D721Med (cell line): ENCODE data around the gene FBXO30.

Source experiments
- DNase-seq: peaks from one replicate; pipeline ENCODE4 v3.0.0; 2011; ENCODE audit warnings: low spot score; ENCODE audit not compliant: insufficient read length
- FAIRE-seq: peaks from 2 replicates; lab custom pipeline; 2011; peaks lifted over from hg19 to GRCh38; lab: Jason Lieb, UNC
- TF ChIP-seq, protein P1 (sequence below): IDR thresholded peaks from 2 replicates; pipeline ENCODE4 v1.5.1; 2012; ENCODE audit warnings: mild to moderate bottlenecking, control low read depth; ENCODE audit not compliant: insufficient read depth; ENCODE audit errors: missing control alignments

FBXO30 gene

DNA sequence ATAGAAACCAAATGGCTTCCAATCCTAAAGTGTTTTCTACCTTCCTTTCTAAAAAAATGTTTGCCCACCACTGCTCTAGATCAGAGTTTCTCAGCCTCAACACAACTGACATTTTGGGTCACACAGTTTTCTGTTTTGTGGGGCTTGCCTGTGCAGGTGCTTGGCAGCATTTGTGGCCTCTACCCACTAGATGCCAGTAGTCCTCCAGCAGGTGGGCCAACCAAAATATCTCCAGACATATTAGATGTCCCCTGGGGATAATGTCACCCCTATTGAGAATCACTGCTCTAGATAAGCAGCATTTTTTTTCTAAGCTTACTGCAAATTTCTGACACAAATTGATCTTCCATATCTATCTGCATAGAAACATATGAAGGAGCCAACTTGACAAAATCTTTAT lies 53.0 kb downstream of the FBXO30 start:
- no peak for FAIRE-seq
- no peak for DNase-seq
- TF ChIP-seq, protein P1, sequence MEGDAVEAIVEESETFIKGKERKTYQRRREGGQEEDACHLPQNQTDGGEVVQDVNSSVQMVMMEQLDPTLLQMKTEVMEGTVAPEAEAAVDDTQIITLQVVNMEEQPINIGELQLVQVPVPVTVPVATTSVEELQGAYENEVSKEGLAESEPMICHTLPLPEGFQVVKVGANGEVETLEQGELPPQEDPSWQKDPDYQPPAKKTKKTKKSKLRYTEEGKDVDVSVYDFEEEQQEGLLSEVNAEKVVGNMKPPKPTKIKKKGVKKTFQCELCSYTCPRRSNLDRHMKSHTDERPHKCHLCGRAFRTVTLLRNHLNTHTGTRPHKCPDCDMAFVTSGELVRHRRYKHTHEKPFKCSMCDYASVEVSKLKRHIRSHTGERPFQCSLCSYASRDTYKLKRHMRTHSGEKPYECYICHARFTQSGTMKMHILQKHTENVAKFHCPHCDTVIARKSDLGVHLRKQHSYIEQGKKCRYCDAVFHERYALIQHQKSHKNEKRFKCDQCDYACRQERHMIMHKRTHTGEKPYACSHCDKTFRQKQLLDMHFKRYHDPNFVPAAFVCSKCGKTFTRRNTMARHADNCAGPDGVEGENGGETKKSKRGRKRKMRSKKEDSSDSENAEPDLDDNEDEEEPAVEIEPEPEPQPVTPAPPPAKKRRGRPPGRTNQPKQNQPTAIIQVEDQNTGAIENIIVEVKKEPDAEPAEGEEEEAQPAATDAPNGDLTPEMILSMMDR: no peak

GRCh38 chr6:145758113-145758512 lies 56.5 kb downstream of the FBXO30 start:
- TF ChIP-seq, protein P1: no peak
- no peak for FAIRE-seq
- DNase-seq: no peak

- TF ChIP-seq, protein P1: no peak
- no peak for DNase-seq
- no peak for FAIRE-seq
Observed at GRCh38 chr6:145756170-145756662, 58.4 kb downstream of the FBXO30 start.

GRCh38 chr6:145755682-145756081 lies 58.9 kb downstream of the FBXO30 start:
- FAIRE-seq (no peak), DNase-seq (no peak)
- TF ChIP-seq, protein P1: no peak

GRCh38 chr6:145752638-145753037 lies 62.0 kb downstream of the FBXO30 start:
- DNase-seq: no peak
- no peak for FAIRE-seq
- TF ChIP-seq, protein P1: no peak

DNA sequence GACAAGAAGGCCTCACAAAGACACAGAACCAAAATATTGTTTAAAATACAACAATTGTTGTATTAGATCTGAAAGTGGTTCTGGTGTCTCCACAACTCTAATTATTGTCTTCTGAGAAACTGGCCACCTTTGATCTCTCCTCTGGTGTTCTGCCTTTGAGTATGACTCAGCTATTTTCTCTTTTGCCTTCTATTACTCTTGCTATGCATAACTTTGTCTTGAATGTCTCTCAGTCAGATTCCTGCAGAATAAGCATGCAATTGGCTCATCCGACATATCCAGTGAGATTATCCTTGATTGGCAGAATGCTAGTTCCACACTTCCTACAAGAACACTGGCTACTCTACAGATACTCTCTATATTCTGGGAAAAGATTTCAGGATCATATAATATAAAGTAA lies 65.0 kb downstream of the FBXO30 start:
- TF ChIP-seq, protein P1: no peak
- DNase-seq (no peak), FAIRE-seq (no peak)

DNA sequence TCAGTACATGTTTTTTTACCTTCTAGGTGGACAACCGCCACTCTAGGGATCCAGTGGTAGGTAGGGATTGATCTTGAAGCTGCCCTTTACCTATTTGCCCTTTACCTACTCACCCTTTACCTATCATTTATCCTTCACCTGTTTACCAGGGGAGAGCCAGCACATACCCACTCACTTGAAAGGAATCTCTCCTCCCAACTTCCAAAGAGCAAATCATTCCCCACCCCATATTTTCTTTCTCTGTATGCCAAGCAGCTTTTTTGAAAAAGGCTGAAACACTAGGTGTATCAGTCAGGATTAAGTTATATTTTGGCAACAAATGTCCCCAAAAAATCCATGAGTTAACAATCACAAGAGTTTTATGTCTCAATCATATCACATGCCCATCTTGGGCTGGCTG lies 68.7 kb downstream of the FBXO30 start:
- FAIRE-seq (no peak), DNase-seq (no peak)
- TF ChIP-seq, protein P1: no peak
